CD4-positive, alpha-beta memory T cell (primary cell): ENCODE measurements around the gene TSC2. TPM values are rescaled to one million over a fixed set of nuclear protein-coding genes. Genes with fewer than 3 reads are reported as not detected.

Experiments
- CTCF ChIA-PET: fragments of 350-600 bp; sonication (Branson Sonifier 250); formaldehyde crosslinking; loops from one replicate; lab custom pipeline; 2021; ENCODE audit warnings: inconsistent platforms; ENCODE audit not compliant: partially characterized antibody; lab: Charles Lee
- POLR2A ChIA-PET: fragments of 350-600 bp; sonication (Branson Sonifier 250); formaldehyde crosslinking; loops from one replicate; lab custom pipeline; 2021; ENCODE audit not compliant: partially characterized antibody; lab: Charles Lee
- DNase-seq, 5 donors: peaks; one replicate each; pipeline versions ENCODE4 v3.0.0 to v3.0.0-alpha.2; 2020 to 2022; ENCODE audit warnings: mixed read lengths in 1 of 5
- H3K27ac ChIP-seq: one replicate; pipeline ENCODE4 v1.7.0; 2013; ENCODE audit warnings: low read depth, low read length
- H3K27me3 ChIP-seq: 2 replicates; pipeline ENCODE4 v1.7.0; 2013; ENCODE audit warnings: mild to moderate bottlenecking, low read length, moderate library complexity; ENCODE audit not compliant: insufficient read depth
- H3K36me3 ChIP-seq: 2 replicates; pipeline ENCODE4 v1.7.0; 2013; ENCODE audit warnings: mild to moderate bottlenecking, low read length, moderate library complexity; ENCODE audit not compliant: insufficient read depth
- H3K4me1 ChIP-seq: 2 replicates; pipeline ENCODE4 v1.7.0; 2013; ENCODE audit warnings: mild to moderate bottlenecking, low read length, moderate library complexity; ENCODE audit not compliant: insufficient read depth
- H3K4me3 ChIP-seq, 2 donors: one replicate each; pipeline ENCODE4 v1.7.0; 2013; ENCODE audit warnings: low read length in 2 of 2, mild to moderate bottlenecking in 1 of 2
- H3K9me3 ChIP-seq, 2 donors: one replicate each; pipeline ENCODE4 v1.7.0; 2013; ENCODE audit warnings: low read length in 2 of 2, control low read depth in 1 of 2; ENCODE audit not compliant: control insufficient read depth in 1 of 2
- H3K27ac Mint-ChIP-seq, 7 donors: one replicate each; pipeline ENCODE4 v1.8.0; 2020 to 2021; ENCODE audit warnings: mixed read lengths in 7 of 7, mild to moderate bottlenecking in 6 of 7, inconsistent platforms in 3 of 7, moderate library complexity in 3 of 7
- H3K27me3 Mint-ChIP-seq, 2 donors: one replicate each; pipeline ENCODE4 v1.8.0; 2020 to 2021; ENCODE audit warnings: mixed read lengths in 2 of 2
- H3K36me3 Mint-ChIP-seq, 2 donors: one replicate each; pipeline ENCODE4 v1.8.0; 2020 to 2021; ENCODE audit warnings: mixed read lengths in 2 of 2, inconsistent platforms in 1 of 2, mild to moderate bottlenecking in 1 of 2
- H3K4me1 Mint-ChIP-seq, 4 donors: one replicate each; pipeline ENCODE4 v1.8.0; 2020 to 2021; ENCODE audit warnings: mixed read lengths in 4 of 4, mild to moderate bottlenecking in 1 of 4
- H3K4me3 Mint-ChIP-seq, 8 donors: one replicate each; pipeline ENCODE4 v1.8.0; 2020 to 2021; ENCODE audit warnings: mixed read lengths in 8 of 8, mild to moderate bottlenecking in 7 of 8, moderate library complexity in 6 of 8, inconsistent platforms in 3 of 8
- H3K9me3 Mint-ChIP-seq, 8 donors: one replicate each; pipeline ENCODE4 v1.8.0; 2020 to 2021; ENCODE audit warnings: mixed read lengths in 8 of 8, mild to moderate bottlenecking in 5 of 8, inconsistent platforms in 3 of 8, moderate library complexity in 1 of 8
- intact Hi-C: fragments of 100-400 bp; cut with micrococcal nuclease; formaldehyde crosslinking; loops from one replicate; pipeline ENCODE4 v1.15.1; 2023
- polyA plus RNA-seq, 2 donors: library from polyadenylated mRNA; unstranded; fragments of 300-500 nt; fragmentation: Illumina TruSeq; gene quantifications; one replicate each; pipeline ENCODE4 v1.2.3, GENCODE V29; 2021
- total RNA-seq, 2 experiments: library from RNA; stranded (reverse); gene quantifications; one replicate each; pipeline ENCODE4 v1.2.3, GENCODE V29; 2021

Gene TSC2
- total and polyA plus RNA-seq, 4 experiments from 2014 or later: 20.7 to 177 (median 104) TPM

- Mint-ChIP-seq H3K36me3 (peaks cover 5 to 43% of the 10 kb centered on the region in 2 donors), H3K4me3 (no peak overlapping the region), H3K27ac (no peak overlapping the region), H3K27me3 (no peaks in the 10 kb centered on the region), H3K9me3 (no peaks in the 10 kb centered on the region), H3K4me1 (peaks cover 0 to 3% (median 0%) of the 10 kb centered on the region in 4 donors)
- intact Hi-C loops: no loop called here
- no peaks in the 10 kb centered on the region for H3K4me1 ChIP-seq
- H3K9me3 ChIP-seq: no peaks in the 10 kb centered on the region
- no peak overlapping the region for H3K27ac ChIP-seq
- no peaks in the 10 kb centered on the region for H3K27me3 ChIP-seq
- no peak for DNase-seq
- ChIA-PET POLR2A (interaction anchor here (0.7 kb wide), 1 partner anchor 8 kb away, joined by 3 read pairs; the partner anchor contains the start of genes NTHL1 and TSC2), CTCF (interaction anchor here (1.5 kb wide), 1 partner anchor 84 kb away, joined by 6 read pairs; no protein-coding TSS in a partner anchor)
- no peak overlapping the region for H3K4me3 ChIP-seq
- H3K36me3 ChIP-seq: peaks cover 24% of the 10 kb centered on the region
Measured at GRCh38 chr16:2056077-2056476, 8.3 kb downstream of the TSC2 start.

GRCh38 chr16:2056681-2057407 is 9.1 kb downstream of the TSC2 start:
- Histone ChIP-seq H3K4me1 (no peaks in the 10 kb centered on the region), H3K36me3 (peaks cover 24% of the 10 kb centered on the region), H3K27me3 (no peaks in the 10 kb centered on the region), H3K27ac (no peak overlapping the region), H3K9me3 (no peaks in the 10 kb centered on the region), H3K4me3 (no peak overlapping the region)
- DNase-seq: no peak
- no peaks in the 10 kb centered on the region for H3K27me3 Mint-ChIP-seq
- no peak overlapping the region for H3K4me3 Mint-ChIP-seq
- peaks cover 5 to 41% of the 10 kb centered on the region in 2 donors for H3K36me3 Mint-ChIP-seq
- H3K4me1 Mint-ChIP-seq: peaks cover 0 to 3% (median 0%) of the 10 kb centered on the region in 4 donors
- no peak overlapping the region for H3K27ac Mint-ChIP-seq
- POLR2A ChIA-PET: interaction anchor here (0.7 to 1.2 kb wide), 2 partner anchors 9 kb away, joined by 3 read pairs; partner anchors contain the start of genes NTHL1 and TSC2
- intact Hi-C loops: no loop called here
- no peaks in the 10 kb centered on the region for H3K9me3 Mint-ChIP-seq
- CTCF ChIA-PET: interaction anchor here (0.8 kb wide), 1 partner anchor 83 kb away, joined by 4 read pairs; no protein-coding TSS in a partner anchor

GRCh38 chr16:2057438-2057837 is 9.7 kb downstream of the TSC2 start:
- intact Hi-C loops: no loop called here
- no peak for DNase-seq
- H3K36me3 ChIP-seq: peaks cover 24% of the 10 kb centered on the region
- H3K27me3 ChIP-seq: no peaks in the 10 kb centered on the region
- ChIA-PET CTCF (interaction anchor here (0.8 kb wide), 1 partner anchor 83 kb away, joined by 4 read pairs; no protein-coding TSS in a partner anchor), POLR2A (interaction anchor here (1.2 kb wide), 1 partner anchor 10 kb away, joined by 3 read pairs; the partner anchor contains the start of genes NTHL1 and TSC2)
- Mint-ChIP-seq H3K27ac (no peak overlapping the region), H3K9me3 (no peaks in the 10 kb centered on the region), H3K36me3 (peaks cover 4 to 38% of the 10 kb centered on the region in 2 donors), H3K4me1 (peaks cover 0 to 3% (median 0%) of the 10 kb centered on the region in 4 donors), H3K4me3 (no peak overlapping the region), H3K27me3 (no peaks in the 10 kb centered on the region)
- no peak overlapping the region for H3K27ac ChIP-seq
- H3K4me1 ChIP-seq: no peaks in the 10 kb centered on the region
- no peak overlapping the region for H3K4me3 ChIP-seq
- no peaks in the 10 kb centered on the region for H3K9me3 ChIP-seq

- no peaks in the 10 kb centered on the region for H3K9me3 Mint-ChIP-seq
- intact Hi-C loops: no loop called here
- H3K4me1 Mint-ChIP-seq: peaks cover 0 to 3% (median 0%) of the 10 kb centered on the region in 4 donors
- no peak for DNase-seq
- Histone ChIP-seq H3K27ac (no peak overlapping the region), H3K27me3 (no peaks in the 10 kb centered on the region), H3K9me3 (no peaks in the 10 kb centered on the region), H3K36me3 (peaks cover 14% of the 10 kb centered on the region), H3K4me3 (no peak overlapping the region), H3K4me1 (no peaks in the 10 kb centered on the region)
- H3K27me3 Mint-ChIP-seq: no peaks in the 10 kb centered on the region
- ChIA-PET POLR2A (no interaction called here), CTCF (no interaction called here)
- no peak overlapping the region for H3K4me3 Mint-ChIP-seq
- peaks cover 0 to 40% of the 10 kb centered on the region in 2 donors for H3K36me3 Mint-ChIP-seq
- peak overlapping the region in 1 of 7 donors; percentile 42 for H3K27ac Mint-ChIP-seq
Measured at GRCh38 chr16:2058420-2058819, 10.6 kb downstream of the TSC2 start.

GRCh38 chr16:2058872-2059271 is 11.1 kb downstream of the TSC2 start:
- Histone ChIP-seq H3K4me1 (no peaks in the 10 kb centered on the region), H3K9me3 (no peaks in the 10 kb centered on the region), H3K36me3 (peaks cover 10% of the 10 kb centered on the region), H3K4me3 (no peak overlapping the region), H3K27ac (no peak overlapping the region), H3K27me3 (no peaks in the 10 kb centered on the region)
- intact Hi-C loops: no loop called here
- H3K4me3 Mint-ChIP-seq: no peak overlapping the region
- H3K9me3 Mint-ChIP-seq: no peaks in the 10 kb centered on the region
- H3K4me1 Mint-ChIP-seq: peaks cover 0 to 3% (median 0%) of the 10 kb centered on the region in 4 donors
- ChIA-PET POLR2A (no interaction called here), CTCF (interaction anchor here (0.7 kb wide), 1 partner anchor 54 kb away, joined by 3 read pairs; no protein-coding TSS in a partner anchor)
- H3K27me3 Mint-ChIP-seq: no peaks in the 10 kb centered on the region
- no peak for DNase-seq
- H3K27ac Mint-ChIP-seq: no peak overlapping the region
- H3K36me3 Mint-ChIP-seq: peaks cover 0 to 40% of the 10 kb centered on the region in 2 donors

- Histone ChIP-seq H3K27ac (no peak overlapping the region), H3K36me3 (peaks cover 12% of the 10 kb centered on the region), H3K4me1 (no peaks in the 10 kb centered on the region), H3K9me3 (no peaks in the 10 kb centered on the region), H3K4me3 (no peak overlapping the region), H3K27me3 (no peaks in the 10 kb centered on the region)
- Mint-ChIP-seq H3K27ac (no peak overlapping the region), H3K36me3 (peaks cover 0 to 40% of the 10 kb centered on the region in 2 donors), H3K27me3 (no peaks in the 10 kb centered on the region), H3K4me3 (no peak overlapping the region), H3K4me1 (peaks cover 0 to 3% (median 0%) of the 10 kb centered on the region in 4 donors), H3K9me3 (no peaks in the 10 kb centered on the region)
- ChIA-PET POLR2A (no interaction called here), CTCF (no interaction called here)
- intact Hi-C loops: no loop called here
- DNase-seq: no peak
Measured at GRCh38 chr16:2060346-2060745, 12.6 kb downstream of the TSC2 start.

GRCh38 chr16:2061023-2061422 is 13.2 kb downstream of the TSC2 start:
- no peak for DNase-seq
- Histone ChIP-seq H3K27me3 (no peaks in the 10 kb centered on the region), H3K9me3 (no peaks in the 10 kb centered on the region), H3K36me3 (peaks cover 15% of the 10 kb centered on the region), H3K4me1 (no peaks in the 10 kb centered on the region), H3K4me3 (no peak overlapping the region), H3K27ac (no peak overlapping the region)
- Mint-ChIP-seq H3K4me3 (no peak overlapping the region), H3K4me1 (peaks cover 0 to 1% (median 0%) of the 10 kb centered on the region in 4 donors), H3K9me3 (no peaks in the 10 kb centered on the region), H3K27ac (no peak overlapping the region), H3K27me3 (no peaks in the 10 kb centered on the region), H3K36me3 (peaks cover 4 to 42% of the 10 kb centered on the region in 2 donors)
- CTCF ChIA-PET: no interaction called here
- intact Hi-C loops: no loop called here
- POLR2A ChIA-PET: no interaction called here
